Astrocyte of the spinal cord (primary cell): ENCODE data around the gene ZDHHC15.
"Not testable (repeated sequence)": the region's sequence is repeated elsewhere in the genome, so short reads cannot be mapped to it uniquely, and the experiment has no call there.

Experiments
- DNase-seq: peaks from one replicate; pipeline ENCODE4 v3.0.0; 2011; ENCODE audit warnings: low read depth, low spot score
- H3K4me3 ChIP-seq: 2 replicates; pipeline ENCODE4 v1.5.1; 2011; ENCODE audit warnings: low read depth, mild to moderate bottlenecking, low read length, moderate library complexity
- CTCF ChIP-seq: IDR thresholded peaks from 2 replicates; pipeline ENCODE4 v1.5.1; 2012; ENCODE audit warnings: low read depth, mild to moderate bottlenecking, low read length, inconsistent platforms
- in situ Hi-C: cut with HindIII; loops from 2 replicates; pipeline ENCODE4 v1.10.0; 2017; ENCODE audit warnings: low sequenced_read_pairs

ZDHHC15 gene

GRCh38 chrX:75337525-75337924 is 185.3 kb downstream of the ZDHHC15 start:
- no peak for DNase-seq
- TF ChIP-seq CTCF, result no peak
- no peak overlapping the region for H3K4me3 ChIP-seq
- in situ Hi-C loops, result no loop called here

GRCh38 chrX:75335127-75335458 is 187.7 kb downstream of the ZDHHC15 start:
- TF ChIP-seq CTCF, result no peak
- no peak for DNase-seq
- in situ Hi-C loops, result no loop called here
- H3K4me3 ChIP-seq, result no peak overlapping the region

- in situ Hi-C loops, DNase-seq, H3K4me3 ChIP-seq: not testable (repeated sequence)
Observed at GRCh38 chrX:75334407-75335126, 188.3 kb downstream of the ZDHHC15 start.

- TF ChIP-seq CTCF, result no peak
- DNase-seq, result no peak
- in situ Hi-C loops, result no loop called here
- H3K4me3 ChIP-seq, result no peak overlapping the region
Observed at GRCh38 chrX:75327607-75328006, 195.2 kb downstream of the ZDHHC15 start.
